Osteoblast (primary cell): ENCODE measurements around the gene EPS8L1. TPM values are rescaled to one million over a fixed set of nuclear protein-coding genes. Genes with fewer than 3 reads are reported as not detected.

Source experiments
- DNase-seq: peaks from one replicate; pipeline ENCODE4 v3.0.0; 2011; ENCODE audit warnings: low spot score, mixed read lengths; ENCODE audit not compliant: insufficient read length; ENCODE audit errors: missing footprints
- H2AFZ ChIP-seq: 2 replicates; pipeline ENCODE4 v1.6.0; 2011; ENCODE audit warnings: mild to moderate bottlenecking, low read length
- H3K27ac ChIP-seq: 2 replicates; pipeline ENCODE4 v1.5.1; 2011; ENCODE audit warnings: mild to moderate bottlenecking, low read depth, low read length, moderate library complexity
- H3K27me3 ChIP-seq: 2 replicates; pipeline ENCODE4 v1.6.0; 2012; ENCODE audit warnings: mild to moderate bottlenecking, control low read depth, inconsistent platforms, low read length, moderate library complexity; ENCODE audit not compliant: insufficient read depth
- H3K36me3 ChIP-seq: 2 replicates; pipeline ENCODE4 v1.5.1; 2011; ENCODE audit warnings: mild to moderate bottlenecking, low read length, control low read depth, moderate library complexity; ENCODE audit not compliant: insufficient read depth
- H3K4me1 ChIP-seq: 2 replicates; pipeline ENCODE4 v1.5.1; 2011; ENCODE audit warnings: mild to moderate bottlenecking, low read length, control low read depth, moderate library complexity; ENCODE audit not compliant: insufficient read depth
- H3K4me2 ChIP-seq: 2 replicates; pipeline ENCODE4 v1.6.0; 2011; ENCODE audit warnings: mild to moderate bottlenecking, low read length; ENCODE audit not compliant: insufficient read depth
- H3K4me3 ChIP-seq: fragments of 200-600 bp; sonication (generic); 3 replicates; pipeline ENCODE4 v1.5.1; 2012; ENCODE audit warnings: mild to moderate bottlenecking, low read length, inconsistent platforms; ENCODE audit not compliant: insufficient read depth
- H3K79me2 ChIP-seq: 2 replicates; pipeline ENCODE4 v1.6.0; 2012; ENCODE audit warnings: mild to moderate bottlenecking, low read length, control low read depth, inconsistent platforms; ENCODE audit not compliant: insufficient read depth
- H3K9me3 ChIP-seq: 2 replicates; pipeline ENCODE4 v1.5.1; 2011; ENCODE audit warnings: low read depth, low read length, control low read depth
- H4K20me1 ChIP-seq: 2 replicates; pipeline ENCODE4 v1.6.0; 2012; ENCODE audit warnings: mild to moderate bottlenecking, low read length, control low read depth; ENCODE audit not compliant: insufficient read depth
- total RNA-seq: library from RNA; depleted of rRNA; stranded (reverse); fragments of >200 nt; gene quantifications from 2 replicates; pipeline ENCODE4 v1.2.3, GENCODE V29; 2012
- TF ChIP-seq, protein P1 (sequence below): IDR thresholded peaks from 2 replicates; pipeline ENCODE4 v1.5.1; 2011; ENCODE audit warnings: mild to moderate bottlenecking, low read depth, low read length, moderate library complexity; ENCODE audit errors: extremely low read depth

The EPS8L1 gene
- total RNA-seq, 1 donor, result 1.1 TPM

DNA sequence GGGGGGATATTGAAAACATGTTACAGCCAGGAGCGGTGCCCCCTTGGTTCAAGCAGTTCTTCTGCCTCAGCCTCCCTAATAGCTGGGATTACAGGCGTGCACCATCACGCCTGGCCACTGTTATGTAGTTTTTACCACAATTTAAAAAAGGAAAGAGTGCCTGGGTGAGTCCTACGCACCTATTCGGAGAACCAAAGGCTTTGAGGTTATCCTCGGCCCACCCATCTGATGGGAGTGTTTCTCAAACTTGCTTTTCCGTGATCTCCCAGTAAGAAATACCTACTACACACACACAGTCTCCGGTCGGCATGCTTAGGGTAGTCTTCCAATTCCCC is 33.4 kb upstream of the EPS8L1 start:
- Histone ChIP-seq H4K20me1 (no peaks in the 10 kb centered on the region), H3K27me3 (no peaks in the 10 kb centered on the region), H3K4me1 (no peaks in the 10 kb centered on the region), H3K36me3 (peaks cover 9% of the 10 kb centered on the region), H3K9me3 (no peaks in the 10 kb centered on the region), H2AFZ (no peak overlapping the region), H3K4me3 (no peak overlapping the region), H3K4me2 (no peak overlapping the region), H3K27ac (no peak overlapping the region), H3K79me2 (no peaks in the 10 kb centered on the region)
- no peak for DNase-seq
- TF ChIP-seq, protein P1, sequence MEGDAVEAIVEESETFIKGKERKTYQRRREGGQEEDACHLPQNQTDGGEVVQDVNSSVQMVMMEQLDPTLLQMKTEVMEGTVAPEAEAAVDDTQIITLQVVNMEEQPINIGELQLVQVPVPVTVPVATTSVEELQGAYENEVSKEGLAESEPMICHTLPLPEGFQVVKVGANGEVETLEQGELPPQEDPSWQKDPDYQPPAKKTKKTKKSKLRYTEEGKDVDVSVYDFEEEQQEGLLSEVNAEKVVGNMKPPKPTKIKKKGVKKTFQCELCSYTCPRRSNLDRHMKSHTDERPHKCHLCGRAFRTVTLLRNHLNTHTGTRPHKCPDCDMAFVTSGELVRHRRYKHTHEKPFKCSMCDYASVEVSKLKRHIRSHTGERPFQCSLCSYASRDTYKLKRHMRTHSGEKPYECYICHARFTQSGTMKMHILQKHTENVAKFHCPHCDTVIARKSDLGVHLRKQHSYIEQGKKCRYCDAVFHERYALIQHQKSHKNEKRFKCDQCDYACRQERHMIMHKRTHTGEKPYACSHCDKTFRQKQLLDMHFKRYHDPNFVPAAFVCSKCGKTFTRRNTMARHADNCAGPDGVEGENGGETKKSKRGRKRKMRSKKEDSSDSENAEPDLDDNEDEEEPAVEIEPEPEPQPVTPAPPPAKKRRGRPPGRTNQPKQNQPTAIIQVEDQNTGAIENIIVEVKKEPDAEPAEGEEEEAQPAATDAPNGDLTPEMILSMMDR, result no peak

DNA sequence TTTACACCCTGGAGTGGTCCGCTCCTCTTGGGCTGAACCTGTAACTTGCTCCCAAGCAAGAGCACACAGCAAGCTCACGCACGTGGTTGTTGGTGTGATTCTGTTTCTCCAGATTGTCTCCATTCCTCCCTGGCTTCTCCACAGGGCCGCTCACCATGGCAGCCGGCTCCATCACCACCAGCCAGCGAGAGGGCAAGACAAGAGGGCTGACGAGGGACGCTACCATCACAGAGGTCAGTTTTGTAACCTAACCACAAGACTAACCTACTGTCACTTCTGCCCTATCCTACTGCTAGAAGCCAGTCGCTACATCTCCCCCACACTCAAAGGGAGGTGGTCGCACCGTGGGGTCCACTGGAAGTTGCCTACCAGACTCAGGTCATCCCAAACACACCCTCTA is 33.0 kb upstream of the EPS8L1 start:
- H3K4me2 ChIP-seq, result no peak overlapping the region
- no peak overlapping the region for H3K27ac ChIP-seq
- no peak overlapping the region for H2AFZ ChIP-seq
- H3K9me3 ChIP-seq, result no peaks in the 10 kb centered on the region
- H3K4me1 ChIP-seq, result no peaks in the 10 kb centered on the region
- H3K79me2 ChIP-seq, result no peaks in the 10 kb centered on the region
- H3K27me3 ChIP-seq, result no peaks in the 10 kb centered on the region
- no peaks in the 10 kb centered on the region for H4K20me1 ChIP-seq
- H3K36me3 ChIP-seq, result peaks cover 11% of the 10 kb centered on the region
- TF ChIP-seq, protein P1, result no peak
- no peak overlapping the region for H3K4me3 ChIP-seq
- DNase-seq, result peak; percentile 43

DNA sequence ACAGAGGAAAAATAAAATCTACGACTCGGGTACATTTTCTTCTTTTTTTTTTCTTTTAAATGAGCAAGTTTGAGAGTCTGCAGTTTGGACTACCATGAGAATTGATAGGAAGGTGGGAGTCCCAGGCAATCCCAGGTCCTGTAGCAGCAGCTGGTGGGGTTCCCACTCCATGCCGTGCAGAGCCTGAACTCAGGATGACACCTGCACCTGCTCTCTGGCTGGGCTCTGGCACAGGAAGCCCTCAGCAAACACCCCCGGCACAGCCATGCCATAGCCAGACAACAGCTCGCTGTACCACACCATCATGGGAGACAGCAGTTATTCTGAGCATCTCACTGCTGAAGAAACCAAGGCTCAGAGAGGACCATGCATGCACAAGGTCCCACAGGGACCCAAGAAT is 31.4 kb upstream of the EPS8L1 start:
- peak; percentile 43 for DNase-seq
- TF ChIP-seq, protein P1, result no peak
- no peaks in the 10 kb centered on the region for H3K9me3 ChIP-seq
- H3K4me2 ChIP-seq, result no peak overlapping the region
- H3K4me3 ChIP-seq, result no peak overlapping the region
- no peaks in the 10 kb centered on the region for H3K4me1 ChIP-seq
- peaks cover 19% of the 10 kb centered on the region for H3K36me3 ChIP-seq
- no peaks in the 10 kb centered on the region for H3K79me2 ChIP-seq
- no peak overlapping the region for H3K27ac ChIP-seq
- no peaks in the 10 kb centered on the region for H3K27me3 ChIP-seq
- H4K20me1 ChIP-seq, result no peaks in the 10 kb centered on the region
- H2AFZ ChIP-seq, result no peak overlapping the region

GRCh38 chr19:55044771-55045716 is 30.6 kb upstream of the EPS8L1 start:
- no peaks in the 10 kb centered on the region for H3K4me1 ChIP-seq
- peaks cover 19% of the 10 kb centered on the region for H3K36me3 ChIP-seq
- H3K27me3 ChIP-seq, result no peaks in the 10 kb centered on the region
- no peak overlapping the region for H3K27ac ChIP-seq
- TF ChIP-seq, protein P1, result no peak
- H3K4me2 ChIP-seq, result no peak overlapping the region
- H2AFZ ChIP-seq, result no peak overlapping the region
- peak; percentile 56 for DNase-seq
- H3K9me3 ChIP-seq, result no peaks in the 10 kb centered on the region
- no peaks in the 10 kb centered on the region for H3K79me2 ChIP-seq
- no peak overlapping the region for H3K4me3 ChIP-seq
- no peaks in the 10 kb centered on the region for H4K20me1 ChIP-seq
